ENCODE data around the gene VGLL2.
A peak's percentile ranks its signal among the peaks of the same experiment; 100 is the strongest.

The VGLL2 gene

DNA sequence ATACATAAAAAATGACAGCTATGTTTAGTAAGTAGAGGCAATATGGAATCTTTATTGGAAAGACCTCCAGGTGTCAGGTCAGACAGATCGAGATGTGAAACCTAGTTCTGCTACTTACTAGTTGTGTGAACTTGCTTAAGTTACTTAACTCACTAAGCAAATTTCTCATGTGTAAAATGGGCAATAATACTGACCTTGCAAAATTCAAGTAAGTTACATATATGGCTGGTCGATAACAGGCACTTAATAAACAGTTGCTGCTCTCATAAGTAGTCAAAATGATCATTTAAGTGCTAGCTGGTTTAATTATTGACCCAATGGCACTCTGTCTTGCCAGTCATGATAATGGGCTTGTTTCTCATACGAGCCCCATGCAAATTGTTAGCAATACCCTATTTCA is 46.0 kb downstream of the VGLL2 start:
- TF ChIP-seq, protein P1, sequence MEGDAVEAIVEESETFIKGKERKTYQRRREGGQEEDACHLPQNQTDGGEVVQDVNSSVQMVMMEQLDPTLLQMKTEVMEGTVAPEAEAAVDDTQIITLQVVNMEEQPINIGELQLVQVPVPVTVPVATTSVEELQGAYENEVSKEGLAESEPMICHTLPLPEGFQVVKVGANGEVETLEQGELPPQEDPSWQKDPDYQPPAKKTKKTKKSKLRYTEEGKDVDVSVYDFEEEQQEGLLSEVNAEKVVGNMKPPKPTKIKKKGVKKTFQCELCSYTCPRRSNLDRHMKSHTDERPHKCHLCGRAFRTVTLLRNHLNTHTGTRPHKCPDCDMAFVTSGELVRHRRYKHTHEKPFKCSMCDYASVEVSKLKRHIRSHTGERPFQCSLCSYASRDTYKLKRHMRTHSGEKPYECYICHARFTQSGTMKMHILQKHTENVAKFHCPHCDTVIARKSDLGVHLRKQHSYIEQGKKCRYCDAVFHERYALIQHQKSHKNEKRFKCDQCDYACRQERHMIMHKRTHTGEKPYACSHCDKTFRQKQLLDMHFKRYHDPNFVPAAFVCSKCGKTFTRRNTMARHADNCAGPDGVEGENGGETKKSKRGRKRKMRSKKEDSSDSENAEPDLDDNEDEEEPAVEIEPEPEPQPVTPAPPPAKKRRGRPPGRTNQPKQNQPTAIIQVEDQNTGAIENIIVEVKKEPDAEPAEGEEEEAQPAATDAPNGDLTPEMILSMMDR (IDR thresholded peaks at IDR 0.05; ENCODE audit: extremely low read depth, insufficient read depth, missing control alignments) = no peak
- in situ Hi-C loops (cut with MboI; ENCODE audit: low pct_unique_long_range_greater_than_20kb, low sequenced_read_pairs, unreplicated experiment) = no loop called here
- no peak for DNase-seq (ENCODE audit: low spot score)

DNA sequence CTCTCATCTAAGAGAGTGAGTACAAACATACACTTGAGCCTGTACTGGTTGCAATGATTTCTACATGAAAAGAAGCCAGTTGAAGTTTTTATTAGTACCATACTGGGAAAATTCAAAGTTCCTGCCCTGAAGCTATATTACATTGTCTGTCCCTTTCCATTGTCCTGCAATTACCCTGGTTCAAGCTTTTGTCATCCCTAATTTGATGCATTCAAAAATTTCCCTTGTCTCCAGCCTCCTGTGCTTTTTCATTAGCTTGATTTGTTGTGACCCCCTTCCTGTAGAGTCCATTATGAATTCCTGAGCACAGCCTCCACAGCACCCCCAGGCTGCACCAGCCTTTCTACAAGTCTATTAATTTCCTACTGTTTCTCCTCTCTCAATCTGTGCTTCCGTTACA is 46.4 kb downstream of the VGLL2 start:
- in situ Hi-C loops (cut with MboI; ENCODE audit: low pct_unique_long_range_greater_than_20kb, low sequenced_read_pairs, unreplicated experiment) = no loop called here
- no peak for DNase-seq (ENCODE audit: low spot score)
- TF ChIP-seq, protein P1 (IDR thresholded peaks at IDR 0.05; ENCODE audit: extremely low read depth, insufficient read depth, missing control alignments) = no peak

DNA sequence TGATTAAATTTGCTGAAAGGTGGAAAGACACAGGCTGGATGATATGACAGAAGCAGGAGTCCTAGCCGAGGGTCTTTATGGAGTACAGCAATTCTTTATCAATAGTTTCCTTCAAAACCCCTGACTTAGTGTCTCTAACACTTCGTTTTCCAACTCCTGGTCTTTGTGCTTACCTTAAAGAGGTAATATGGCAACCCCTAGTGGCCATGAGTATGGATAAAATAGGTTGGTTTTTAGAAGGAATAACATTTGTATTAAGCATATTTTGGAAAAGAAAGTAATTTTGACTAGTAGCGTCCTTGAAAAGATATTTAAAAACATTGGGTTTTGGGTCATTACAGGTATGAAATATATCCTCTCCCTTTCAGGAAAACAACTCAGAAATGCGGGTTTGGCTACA is 51.9 kb downstream of the VGLL2 start:
- DNase-seq (ENCODE audit: low spot score) = no peak
- in situ Hi-C loops (cut with MboI; ENCODE audit: low pct_unique_long_range_greater_than_20kb, low sequenced_read_pairs, unreplicated experiment) = no loop called here
- TF ChIP-seq, protein P1 (IDR thresholded peaks at IDR 0.05; ENCODE audit: extremely low read depth, insufficient read depth, missing control alignments) = peak; percentile 42
